HG03045 (cell line): ENCODE data around the gene MYOF.
"Not testable (repeated sequence)": the region's sequence is repeated elsewhere in the genome, so short reads cannot be mapped to it uniquely, and the experiment has no call there.

Experiments
- ATAC-seq: cut with Tn5 transposase; IDR thresholded peaks from one replicate; pipeline ENCODE4 v1.9.1; 2021; ENCODE audit warnings: mild to moderate bottlenecking, moderate library complexity; ENCODE audit not compliant: unreplicated experiment

The MYOF gene

DNA sequence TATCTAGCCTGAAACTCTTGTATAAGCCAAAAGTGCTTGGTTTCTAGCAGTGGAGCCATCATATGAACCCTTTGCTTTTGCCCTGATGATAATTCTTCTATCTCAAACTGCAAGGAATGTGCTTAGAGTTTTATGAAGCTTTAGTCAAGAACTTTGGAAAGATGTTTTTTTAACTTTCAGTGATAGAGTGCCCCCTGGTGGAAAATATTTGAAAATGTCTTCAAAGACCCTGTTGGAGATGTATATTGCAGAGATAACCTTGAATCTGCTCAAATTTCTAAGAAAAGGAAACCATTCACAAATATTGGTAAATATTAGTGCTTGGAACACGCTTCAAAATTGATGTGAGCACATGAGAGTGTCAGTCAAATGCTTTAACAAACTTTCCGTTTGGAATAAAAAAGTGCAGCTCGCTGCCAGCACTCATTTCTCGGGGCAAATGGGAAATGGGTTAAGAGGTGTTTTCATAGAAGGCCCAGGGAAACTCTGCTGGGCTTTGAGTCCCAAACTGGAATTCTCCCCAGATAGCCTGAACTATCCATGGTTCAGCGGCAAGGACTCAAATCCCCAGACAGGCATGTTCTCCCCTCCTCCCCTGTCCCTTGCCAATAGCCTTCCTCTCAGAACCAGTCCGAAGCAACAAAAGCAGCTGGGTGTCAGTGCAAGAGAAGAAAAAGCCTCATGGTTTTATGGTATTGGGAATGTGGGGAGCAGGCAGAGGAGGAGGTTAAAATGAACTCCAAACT is 129.3 kb downstream of the MYOF start:
- ATAC-seq, result no peak

DNA sequence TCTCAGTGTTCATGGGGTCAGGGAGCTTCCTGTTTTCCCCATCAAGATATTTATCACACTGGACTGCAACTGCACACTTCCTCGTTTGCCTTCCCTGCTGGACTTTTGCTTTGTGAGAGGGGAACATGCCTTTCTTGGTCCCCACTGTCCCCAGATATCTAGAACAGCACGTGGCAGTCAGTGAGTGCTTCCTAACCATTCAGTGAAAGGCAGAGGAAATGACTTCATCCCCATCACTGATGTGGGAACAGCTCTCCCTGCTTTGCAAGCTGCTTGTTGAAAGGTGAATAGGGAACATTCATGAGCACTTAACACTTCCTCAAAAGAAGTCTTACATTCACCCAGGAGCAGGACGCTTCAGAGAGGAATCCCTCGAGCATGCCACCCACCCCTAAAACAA is 135.4 kb downstream of the MYOF start:
- no peak for ATAC-seq

DNA sequence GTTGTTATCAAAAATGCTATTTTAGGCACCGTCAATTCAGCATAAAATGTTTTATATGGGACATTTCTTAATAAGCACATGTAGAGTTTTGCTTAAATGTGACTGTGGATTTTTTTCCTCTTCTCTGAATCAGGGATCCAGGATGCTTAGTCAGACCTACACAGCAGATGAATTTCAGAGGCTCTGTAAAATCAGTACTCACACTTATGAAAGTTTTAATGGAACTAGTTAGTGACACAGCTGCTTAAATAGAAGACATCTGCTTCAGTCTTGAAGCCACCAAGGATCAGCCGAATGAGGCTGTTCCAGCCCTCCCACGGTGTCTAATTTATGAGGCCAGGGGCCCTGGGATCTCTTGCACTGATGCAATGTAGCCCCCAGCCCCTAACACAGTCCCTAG is 136.0 kb downstream of the MYOF start:
- ATAC-seq, result no peak

- no peak for ATAC-seq
Measured at GRCh38 chr10:93344691-93345090, 137.4 kb downstream of the MYOF start.

GRCh38 chr10:93342921-93343320 is 139.2 kb downstream of the MYOF start:
- ATAC-seq, result no peak

DNA sequence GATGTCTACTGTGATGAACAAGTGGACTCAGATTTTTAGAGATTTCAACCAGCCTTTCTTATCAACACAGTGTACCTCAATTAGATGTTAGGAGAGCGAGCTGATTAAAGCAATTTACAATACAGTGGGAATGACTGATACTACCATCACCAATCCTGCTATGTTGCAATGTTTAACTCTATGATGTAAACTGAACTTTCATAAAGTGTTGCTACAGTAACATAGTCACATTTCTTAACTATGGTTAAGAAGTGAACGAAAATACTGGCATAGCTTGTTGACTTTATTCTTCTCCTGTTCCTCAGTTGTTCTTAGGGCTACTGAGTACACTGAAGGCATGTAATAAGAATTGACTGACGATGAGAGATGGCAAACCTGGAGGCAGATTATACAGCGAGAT is 139.8 kb downstream of the MYOF start:
- ATAC-seq, result no peak

GRCh38 chr10:93337309-93337721 is 144.8 kb downstream of the MYOF start:
- no peak for ATAC-seq

- no peak for ATAC-seq
Measured at GRCh38 chr10:93336678-93337077, 145.5 kb downstream of the MYOF start.

GRCh38 chr10:93336110-93336509 is 146.0 kb downstream of the MYOF start:
- no peak for ATAC-seq

DNA sequence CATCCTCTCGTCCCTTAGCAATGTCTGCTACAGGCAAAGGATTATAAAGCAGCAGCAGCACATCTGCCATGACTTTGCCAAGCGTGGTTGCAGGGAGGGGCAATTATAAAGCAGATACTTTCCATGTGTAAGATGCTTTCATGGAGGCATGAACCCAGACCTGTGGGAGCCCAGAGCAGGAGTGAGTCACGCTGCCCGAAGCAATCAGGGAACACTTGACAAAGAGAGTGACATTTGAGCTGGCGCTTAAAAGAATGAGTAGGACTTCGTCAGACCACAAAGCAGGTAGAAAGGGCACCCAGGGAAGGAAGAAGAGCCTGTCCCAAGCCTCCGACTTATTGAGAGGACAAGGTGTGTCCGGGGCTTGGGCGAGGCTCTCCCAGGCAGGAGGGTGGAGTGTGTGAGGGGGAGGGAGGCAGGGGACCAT is 147.2 kb downstream of the MYOF start:
- no peak for ATAC-seq

- no peak for ATAC-seq
Measured at GRCh38 chr10:93334181-93334580, 148.0 kb downstream of the MYOF start.

- ATAC-seq, result no peak
Measured at GRCh38 chr10:93333278-93333978, 148.7 kb downstream of the MYOF start.

GRCh38 chr10:93330824-93331223 is 151.3 kb downstream of the MYOF start:
- ATAC-seq, result no peak

GRCh38 chr10:93319896-93320295 is 162.2 kb downstream of the MYOF start:
- no peak for ATAC-seq

DNA sequence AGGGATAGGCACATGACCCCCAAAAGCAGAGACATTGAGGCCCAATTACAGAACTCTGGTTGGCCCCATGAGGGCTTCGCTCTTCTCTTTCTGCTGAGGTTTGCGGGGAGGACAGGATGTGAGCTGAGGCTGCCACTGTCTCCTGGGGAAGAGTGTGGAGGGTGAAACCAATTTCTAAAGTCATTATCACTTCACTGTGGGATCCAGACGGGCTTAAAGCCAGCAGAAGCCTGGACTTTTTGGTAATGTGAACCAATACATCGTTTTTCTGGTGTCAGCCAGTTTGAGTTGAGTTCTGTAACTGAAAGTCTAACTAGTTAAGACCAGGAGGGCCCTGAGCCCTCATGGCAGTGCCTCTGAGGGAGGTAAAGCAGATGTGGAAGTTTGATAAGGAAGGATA is 163.0 kb downstream of the MYOF start:
- no peak for ATAC-seq

DNA sequence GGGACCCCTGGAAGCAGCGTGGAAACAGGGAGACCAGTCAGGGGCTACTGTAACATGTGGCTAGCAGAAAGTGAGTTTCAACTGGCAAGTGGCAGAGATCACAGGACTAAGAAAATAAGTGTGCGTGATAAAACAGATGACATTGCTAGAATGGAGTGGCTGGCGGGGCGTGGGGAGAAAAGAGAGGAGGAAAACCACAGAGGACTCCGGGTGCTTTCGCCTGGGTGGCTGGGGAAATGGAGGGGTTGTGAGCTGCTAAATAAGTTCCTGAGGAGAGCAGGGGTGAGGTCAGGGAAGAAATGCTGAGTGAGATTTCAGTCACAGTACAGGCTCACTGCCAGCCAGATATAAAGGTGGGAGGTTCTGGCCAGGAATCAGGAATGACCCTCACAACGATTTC is 166.9 kb downstream of the MYOF start:
- no peak for ATAC-seq

DNA sequence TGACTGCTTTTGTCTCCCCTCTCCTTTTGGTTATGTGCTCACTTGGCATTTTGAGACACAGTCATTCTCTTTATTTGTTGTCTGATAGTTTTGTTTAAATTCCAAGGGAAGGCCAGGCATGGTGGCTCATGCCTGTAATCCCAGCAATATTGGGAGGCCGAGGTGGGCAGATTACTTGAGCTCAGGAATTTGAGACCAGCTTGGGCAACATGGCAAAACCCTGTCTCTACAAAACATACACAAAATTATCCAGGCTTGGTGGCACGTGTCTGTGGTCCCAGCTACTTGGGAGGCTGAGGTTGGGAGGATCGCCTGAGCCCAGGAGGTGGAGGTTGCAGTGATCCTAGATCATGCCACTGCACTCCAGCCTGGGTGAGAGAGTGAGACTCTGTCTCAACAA is 167.5 kb downstream of the MYOF start:
- not testable (repeated sequence) for ATAC-seq

GRCh38 chr10:93313798-93314197 is 168.3 kb downstream of the MYOF start:
- no peak for ATAC-seq

DNA sequence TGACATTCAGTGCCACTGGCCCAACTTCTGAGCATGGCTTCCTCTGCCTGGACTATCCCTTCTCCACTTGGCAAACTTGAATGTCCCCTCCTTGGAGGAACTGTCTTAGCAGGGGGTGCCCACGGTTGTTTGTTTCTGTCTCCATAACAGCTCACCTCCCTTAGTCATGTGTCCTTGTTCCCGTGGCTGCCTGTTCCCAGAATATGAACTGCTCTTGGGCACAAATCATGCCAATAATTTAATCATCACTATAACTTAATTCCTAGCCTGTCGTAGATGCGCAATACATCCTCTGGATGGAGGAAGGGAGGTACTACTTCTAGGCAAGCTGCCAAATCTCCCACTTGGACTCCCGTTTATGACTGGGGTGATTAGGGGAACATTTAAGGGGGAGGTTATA is 173.1 kb downstream of the MYOF start:
- no peak for ATAC-seq

- no peak for ATAC-seq
Measured at GRCh38 chr10:93305122-93305521, 177.0 kb downstream of the MYOF start.

GRCh38 chr10:93300981-93301380 is 181.2 kb downstream of the MYOF start:
- no peak for ATAC-seq

DNA sequence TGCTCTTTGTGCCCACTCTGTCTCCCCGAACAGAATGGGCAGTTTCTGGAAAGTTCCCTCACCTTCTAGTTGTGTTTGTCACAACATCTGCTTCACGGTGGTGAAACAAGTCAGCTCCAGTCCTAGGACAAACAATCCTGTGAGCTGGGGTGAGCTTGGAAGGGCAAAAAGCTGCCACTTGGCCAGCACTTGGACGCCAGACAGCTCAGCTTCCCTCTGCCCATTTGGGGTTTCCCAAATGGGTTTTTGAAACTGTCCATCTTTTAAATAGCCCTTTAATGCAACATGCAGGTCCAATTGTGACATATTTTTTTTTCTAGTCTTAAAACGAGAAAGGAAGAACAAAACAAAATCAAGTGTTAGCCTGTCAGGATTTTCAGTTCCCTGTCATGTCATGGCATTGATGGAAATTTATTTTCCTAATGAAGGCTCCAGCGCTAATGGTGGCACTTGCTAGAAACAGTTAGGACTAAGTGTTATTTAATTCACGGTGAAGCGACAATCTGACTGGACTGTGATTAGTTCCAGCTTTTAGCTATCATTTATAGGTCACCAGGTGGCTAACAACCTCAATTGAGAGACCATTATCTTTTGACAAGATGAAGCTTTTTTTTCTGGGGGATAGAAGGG is 181.7 kb downstream of the MYOF start:
- ATAC-seq, result no peak
